Lower lobe of right lung (tissue), 2 donors: ENCODE data around the gene CYP17A1. TPM values are rescaled to one million over a fixed set of nuclear protein-coding genes. Genes with fewer than 3 reads are reported as not detected.
"Not testable (repeated sequence)": the region's sequence is repeated elsewhere in the genome, so short reads cannot be mapped to it uniquely, and the experiment has no call there.

Experiments
- ATAC-seq, 2 donors: fragments of 200-7000 bp; cut with Tn5 transposase; one replicate each; pipeline ENCODE4 v1.9.1; 2020 to 2022; ENCODE audit warnings: mild to moderate bottlenecking in 2 of 2, moderate library complexity in 2 of 2
- DNase-seq: peaks from one replicate; pipeline ENCODE4 v3.0.0-alpha.2; 2020
- H3K27ac ChIP-seq: fragments of 200-600 bp; one replicate; pipeline ENCODE4 v1.8.0; 2022
- H3K27me3 ChIP-seq: fragments of 200-600 bp; one replicate; pipeline ENCODE4 v1.8.0; 2022; ENCODE audit warnings: low read depth
- H3K36me3 ChIP-seq: fragments of 200-600 bp; one replicate; pipeline ENCODE4 v1.8.0; 2022; ENCODE audit warnings: mild to moderate bottlenecking
- H3K4me1 ChIP-seq: fragments of 200-600 bp; one replicate; pipeline ENCODE4 v1.8.0; 2022
- H3K4me3 ChIP-seq: fragments of 200-600 bp; one replicate; pipeline ENCODE4 v1.8.0; 2022; ENCODE audit warnings: mild to moderate bottlenecking
- H3K9me3 ChIP-seq: fragments of 200-600 bp; one replicate; pipeline ENCODE4 v1.8.0; 2022
- intact Hi-C: fragments of 100-400 bp; cut with DNase I; formaldehyde crosslinking; loops from one replicate; pipeline ENCODE4 v1.11.0; 2022
- total RNA-seq: library from RNA; stranded (reverse); fragmentation: NEBNext Ultra II Directional; extraction: Animal tissue kit (Norgen Biotek cat#: 25700); gene quantifications from one replicate; pipeline ENCODE4 v1.2.1, GENCODE V29; 2021
- TF ChIP-seq, protein P1 (sequence below): fragments of 200-600 bp; IDR thresholded peaks from one replicate; pipeline ENCODE4 v1.8.0; 2022; ENCODE audit warnings: antibody characterized with exemption, mild to moderate bottlenecking
- donor health status: DM: no; HTN: yes; CAD: no; lungs with severe emphysema.

CYP17A1 gene
- total RNA-seq, 1 donor from 2014 or later: 0.80 TPM

DNA sequence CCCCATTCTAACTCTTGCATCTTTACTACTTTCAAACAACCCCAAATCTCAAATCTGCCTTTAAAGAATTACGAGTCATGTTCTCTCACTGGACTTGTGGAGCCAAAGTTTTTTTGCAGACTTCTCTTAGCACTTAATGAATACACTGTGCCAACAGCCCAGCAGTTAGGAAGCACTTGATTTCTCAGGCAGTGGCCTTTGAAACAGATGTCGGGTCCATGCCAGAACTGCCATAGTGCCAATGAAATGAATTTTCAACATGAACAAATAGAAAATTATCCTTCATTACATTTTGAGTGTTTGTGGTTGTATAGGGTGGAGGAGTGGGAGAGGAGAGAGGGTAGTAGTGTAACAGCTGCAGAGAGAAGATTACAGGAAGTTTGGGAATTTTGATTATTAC, 22.7 kb upstream of the CYP17A1 start:
- Histone ChIP-seq H3K27me3 (no peaks in the 10 kb centered on the region), H3K9me3 (no peaks in the 10 kb centered on the region), H3K27ac (no peak overlapping the region), H3K36me3 (peaks cover 40% of the 10 kb centered on the region), H3K4me3 (no peak overlapping the region), H3K4me1 (peaks cover 13% of the 10 kb centered on the region)
- no peak for DNase-seq
- TF ChIP-seq, protein P1, sequence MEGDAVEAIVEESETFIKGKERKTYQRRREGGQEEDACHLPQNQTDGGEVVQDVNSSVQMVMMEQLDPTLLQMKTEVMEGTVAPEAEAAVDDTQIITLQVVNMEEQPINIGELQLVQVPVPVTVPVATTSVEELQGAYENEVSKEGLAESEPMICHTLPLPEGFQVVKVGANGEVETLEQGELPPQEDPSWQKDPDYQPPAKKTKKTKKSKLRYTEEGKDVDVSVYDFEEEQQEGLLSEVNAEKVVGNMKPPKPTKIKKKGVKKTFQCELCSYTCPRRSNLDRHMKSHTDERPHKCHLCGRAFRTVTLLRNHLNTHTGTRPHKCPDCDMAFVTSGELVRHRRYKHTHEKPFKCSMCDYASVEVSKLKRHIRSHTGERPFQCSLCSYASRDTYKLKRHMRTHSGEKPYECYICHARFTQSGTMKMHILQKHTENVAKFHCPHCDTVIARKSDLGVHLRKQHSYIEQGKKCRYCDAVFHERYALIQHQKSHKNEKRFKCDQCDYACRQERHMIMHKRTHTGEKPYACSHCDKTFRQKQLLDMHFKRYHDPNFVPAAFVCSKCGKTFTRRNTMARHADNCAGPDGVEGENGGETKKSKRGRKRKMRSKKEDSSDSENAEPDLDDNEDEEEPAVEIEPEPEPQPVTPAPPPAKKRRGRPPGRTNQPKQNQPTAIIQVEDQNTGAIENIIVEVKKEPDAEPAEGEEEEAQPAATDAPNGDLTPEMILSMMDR: no peak
- intact Hi-C loops: no loop called here
- ATAC-seq: no peak

DNA sequence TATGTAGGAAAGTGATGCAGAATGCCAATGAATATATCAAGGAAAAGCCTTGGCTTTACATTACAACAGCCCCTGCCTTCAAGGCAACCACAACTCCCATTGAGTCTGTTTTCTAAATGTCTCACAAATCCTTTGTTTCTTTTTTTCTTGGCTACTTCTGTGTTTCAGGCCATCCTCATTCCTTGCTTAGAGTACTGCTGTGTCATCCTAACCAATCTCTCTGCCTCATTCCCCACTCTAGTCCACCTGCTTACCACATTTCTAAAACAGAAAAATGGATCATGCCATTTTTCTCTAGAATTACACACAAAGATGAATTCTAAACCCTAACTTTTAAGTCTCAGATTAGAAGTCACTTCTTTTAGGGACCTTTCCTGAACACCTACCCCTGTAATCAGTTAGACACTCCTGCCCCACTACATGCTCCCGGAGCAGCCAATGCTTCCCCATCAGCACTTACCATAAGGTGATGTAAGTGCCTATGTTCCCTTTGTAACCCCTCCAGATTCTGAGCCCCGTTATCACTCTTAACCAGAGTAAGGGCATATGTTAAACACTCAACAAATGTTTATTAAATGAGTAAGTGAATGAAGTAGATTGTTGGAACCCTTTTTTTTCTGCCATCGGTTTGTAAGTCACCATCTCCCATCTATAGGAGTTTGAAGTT, 19.7 kb upstream of the CYP17A1 start:
- intact Hi-C loops: no loop called here
- ATAC-seq (no peak), DNase-seq (no peak)
- H3K9me3 ChIP-seq: no peaks in the 10 kb centered on the region
- H3K4me1 ChIP-seq: peaks cover 22% of the 10 kb centered on the region
- peaks cover 19% of the 10 kb centered on the region for H3K36me3 ChIP-seq
- H3K27ac ChIP-seq: no peak overlapping the region
- TF ChIP-seq, protein P1: no peak
- H3K27me3 ChIP-seq: no peaks in the 10 kb centered on the region
- no peak overlapping the region for H3K4me3 ChIP-seq

DNA sequence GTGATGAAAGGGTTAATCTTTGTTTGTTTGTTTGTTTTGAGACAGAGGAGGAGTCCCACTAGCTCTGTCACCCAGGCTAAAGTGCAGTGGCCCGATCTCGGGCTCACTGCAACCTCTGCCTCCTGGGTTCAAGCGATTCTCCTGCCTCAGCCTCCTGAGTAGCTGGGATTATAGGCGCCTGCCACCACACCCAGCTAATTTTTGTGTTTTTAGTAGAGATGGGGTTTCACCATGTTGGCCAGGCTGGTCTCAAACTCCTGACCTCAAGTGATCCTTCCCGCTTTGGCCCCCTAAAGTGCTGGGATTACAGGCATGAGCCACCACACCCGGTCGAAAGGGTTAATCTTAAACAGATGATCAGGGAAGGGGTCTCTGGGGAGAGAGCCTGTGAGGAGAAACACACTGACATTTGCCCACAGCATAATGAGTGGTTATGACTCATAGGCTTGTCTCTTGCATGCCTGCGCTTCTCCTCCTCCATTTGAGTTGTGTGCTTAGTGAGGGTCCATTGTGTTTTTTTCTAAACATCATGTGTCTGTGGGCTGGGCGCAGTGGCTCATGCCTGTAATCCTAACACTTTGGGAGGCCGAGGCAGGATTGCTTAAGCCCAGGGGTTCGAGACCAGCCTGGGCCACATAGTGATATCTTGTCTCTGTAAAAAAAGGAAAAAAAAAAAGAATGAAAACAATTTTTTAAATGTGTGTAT, 18.7 kb upstream of the CYP17A1 start:
- DNase-seq, H3K27me3 ChIP-seq, intact Hi-C loops, ATAC-seq, H3K4me3 ChIP-seq, H3K9me3 ChIP-seq, H3K27ac ChIP-seq, H3K36me3 ChIP-seq: not testable (repeated sequence)
- H3K4me1 ChIP-seq: peaks cover 22% of the 10 kb centered on the region

DNA sequence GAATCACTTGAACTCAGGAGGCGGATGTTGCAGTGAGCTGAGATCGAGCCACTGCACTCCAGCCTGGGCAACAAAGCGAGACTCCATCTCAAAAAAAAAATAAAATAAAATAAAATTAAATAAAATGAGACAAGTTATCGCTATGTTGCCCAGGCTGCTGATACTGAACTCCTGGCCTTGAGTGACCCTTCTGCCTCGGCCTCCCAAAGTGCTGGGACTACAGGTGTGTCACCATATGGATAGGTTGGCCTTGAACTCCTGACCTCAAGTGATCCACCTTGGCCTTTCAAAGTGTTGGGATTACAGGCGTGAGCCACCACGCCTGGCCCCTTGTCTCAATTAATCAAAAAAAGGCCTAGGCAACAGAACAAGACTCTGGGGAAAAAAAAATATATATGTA, 16.0 kb upstream of the CYP17A1 start:
- intact Hi-C loops, H3K36me3 ChIP-seq, H3K27me3 ChIP-seq, H3K27ac ChIP-seq, ATAC-seq, H3K9me3 ChIP-seq, H3K4me3 ChIP-seq, DNase-seq: not testable (repeated sequence)
- peaks cover 22% of the 10 kb centered on the region for H3K4me1 ChIP-seq

DNA sequence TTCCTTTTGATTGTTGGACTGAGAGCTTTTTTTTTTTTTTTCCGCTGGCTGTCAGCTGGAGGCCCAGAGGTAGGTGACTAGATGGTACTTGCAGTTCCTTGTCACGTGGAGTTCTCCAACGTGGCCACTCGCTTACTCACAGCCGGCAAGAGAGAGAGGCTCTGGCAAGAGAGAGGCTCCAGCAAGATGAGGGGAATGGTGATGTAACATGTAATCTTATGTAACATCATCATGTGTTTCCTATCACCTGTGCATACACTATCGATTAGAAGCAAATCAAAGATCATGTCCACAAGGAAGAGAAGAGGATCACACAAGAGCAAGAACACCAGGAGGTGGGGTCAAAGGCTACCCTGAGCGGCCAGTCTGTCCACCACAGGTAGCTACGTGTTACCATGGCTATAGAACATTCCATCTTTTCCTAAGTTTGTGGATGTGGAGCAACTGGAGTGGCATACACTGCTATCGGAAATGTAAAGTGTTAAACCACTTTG, 12.9 kb upstream of the CYP17A1 start:
- Histone ChIP-seq H3K4me3 (no peak overlapping the region), H3K36me3 (no peaks in the 10 kb centered on the region), H3K4me1 (peaks cover 10% of the 10 kb centered on the region), H3K9me3 (no peaks in the 10 kb centered on the region), H3K27ac (no peak overlapping the region), H3K27me3 (no peaks in the 10 kb centered on the region)
- DNase-seq (no peak), ATAC-seq (peak in 1 of 2 donors; percentile 46)
- intact Hi-C loops: no loop called here
- TF ChIP-seq, protein P1: no peak

DNA sequence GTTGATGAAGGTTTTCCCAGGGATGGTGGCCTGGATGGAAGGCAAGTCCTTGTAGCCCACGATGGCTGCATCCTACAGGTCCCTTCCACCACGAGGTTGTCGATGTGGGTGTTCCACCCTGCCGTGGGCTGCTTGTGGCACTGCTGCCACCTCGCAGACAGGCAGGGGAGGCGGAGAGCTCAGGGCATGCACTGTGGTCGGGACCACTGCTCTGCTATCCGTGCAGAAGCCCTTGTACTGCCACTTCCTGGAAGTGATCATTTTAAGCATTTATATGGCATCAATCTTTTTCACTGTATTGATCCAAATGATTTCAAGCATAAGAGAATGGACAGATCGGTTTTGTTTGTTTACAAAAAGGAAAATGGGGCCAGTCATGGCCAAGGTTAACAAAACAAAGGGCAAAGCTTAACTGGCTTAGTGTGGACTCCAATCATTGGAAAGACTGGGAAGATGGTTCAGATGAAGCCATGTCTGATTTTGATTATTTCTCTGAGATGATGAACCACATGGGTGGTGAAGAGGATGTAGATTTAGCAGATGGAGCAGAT, 8.2 kb upstream of the CYP17A1 start:
- H3K9me3 ChIP-seq: no peaks in the 10 kb centered on the region

DNA sequence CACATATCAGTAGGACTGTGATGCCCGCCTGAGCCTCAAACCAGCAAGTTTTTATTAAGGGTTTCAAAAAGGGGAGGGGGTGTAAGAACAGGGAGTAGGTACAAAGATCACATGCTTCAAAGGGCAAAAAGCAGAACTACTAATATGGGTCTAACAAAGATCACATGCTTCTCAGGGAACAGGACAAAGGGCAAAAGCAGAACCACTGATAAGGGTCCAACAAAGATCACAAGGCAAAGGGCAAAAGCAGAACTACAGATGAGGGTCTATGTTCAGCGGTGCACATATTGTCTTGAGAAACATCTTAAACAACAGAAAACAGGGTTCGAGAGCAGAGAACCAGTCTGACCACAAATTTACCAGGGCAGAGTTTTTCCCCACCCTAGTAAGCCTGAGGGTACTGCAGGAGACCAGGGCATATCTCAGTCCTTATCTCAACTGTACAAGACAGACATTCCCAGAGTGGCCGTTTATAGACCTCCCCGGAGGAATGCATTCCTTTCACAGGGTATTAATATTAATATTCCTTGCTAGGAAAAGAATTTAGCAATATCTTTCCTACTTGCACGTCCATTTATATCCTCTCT, 7.1 kb upstream of the CYP17A1 start:
- H3K4me3 ChIP-seq, intact Hi-C loops, DNase-seq, H3K9me3 ChIP-seq, H3K27me3 ChIP-seq, H3K4me1 ChIP-seq, H3K36me3 ChIP-seq, ATAC-seq, H3K27ac ChIP-seq: not testable (repeated sequence)

More for the DNA sequence above, 8.2 kb upstream of the CYP17A1 start:
- no peak overlapping the region for H3K27ac ChIP-seq
- H3K36me3 ChIP-seq: no peaks in the 10 kb centered on the region
- no peaks in the 10 kb centered on the region for H3K4me1 ChIP-seq
- intact Hi-C loops: no loop called here
- no peak for DNase-seq
- no peak for ATAC-seq
- TF ChIP-seq, protein P1: no peak
- H3K4me3 ChIP-seq: no peak overlapping the region
- H3K27me3 ChIP-seq: no peaks in the 10 kb centered on the region

DNA sequence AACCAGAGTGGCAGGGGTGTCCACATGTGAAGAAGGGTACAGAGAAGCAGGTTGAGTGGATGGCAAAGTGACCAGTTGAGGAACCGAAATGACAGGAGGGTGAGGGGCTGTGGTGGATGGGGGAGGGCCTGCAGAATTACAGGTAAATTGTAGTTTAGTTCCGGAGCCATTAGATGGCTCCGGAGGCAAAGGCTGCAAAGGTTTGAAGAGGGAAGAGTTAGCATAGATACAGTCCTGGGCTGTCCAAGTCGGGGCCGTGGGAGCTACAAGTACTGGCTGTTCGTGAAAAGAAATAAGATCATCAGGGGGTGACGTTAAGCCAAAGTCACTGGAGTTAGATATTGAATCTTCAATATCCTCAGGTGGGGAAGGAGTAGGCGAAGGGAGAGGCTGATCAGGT, 5.9 kb upstream of the CYP17A1 start:
- DNase-seq, H3K27ac ChIP-seq, H3K4me1 ChIP-seq, ATAC-seq, intact Hi-C loops, H3K9me3 ChIP-seq, H3K4me3 ChIP-seq, H3K27me3 ChIP-seq, H3K36me3 ChIP-seq: not testable (repeated sequence)
